Temporal lobe (tissue), 2 donors: Measurements from ENCODE around the gene GATA6. TPM values are rescaled to one million over a fixed set of nuclear protein-coding genes. Genes with fewer than 3 reads are reported as not detected.

ENCODE experiments used
- small RNA-seq: library from RNA; depleted of rRNA; stranded (forward); fragments of <200 nt; gene quantifications from one replicate; pipeline ENCODE3, GENCODE V24; 2014; ENCODE audit warnings: low replicate concordance
- total RNA-seq: library from RNA; depleted of rRNA; stranded (reverse); fragments of >200 nt; gene quantifications from one replicate; pipeline ENCODE4 v1.2.3, GENCODE V29; 2014

Gene GATA6
- total RNA-seq, 1 donor from 2014 or later: 0.25 TPM

Small RNA genes within 50 kb of the gene (small RNA-seq; reads per million reads assigned to genes)
- not detected for gene RNU6-702P
- gene RNU6ATAC20P: not detected

Other genes with a start within 250 kb of the GATA6 start
- not detected for gene CTAGE1, start 248.3 kb downstream of the GATA6 start, total RNA-seq